ENCODE data around the gene LTB4R2.

Gene LTB4R2

GRCh38 chr14:24268225-24268624 lies 41.7 kb upstream of the LTB4R2 start:
- Histone ChIP-seq H3K36me3 (ENCODE audit: control insufficient read depth, insufficient read depth, low read length) (peaks cover 4% of the 10 kb centered on the region; the same call in 1 of the 2 replicates), H3K9me3 (ENCODE audit: control insufficient read depth, insufficient read depth, low read length) (no peaks in the 10 kb centered on the region), H3K27me3 (ENCODE audit: control insufficient read depth, insufficient read depth, low read length) (no peaks in the 10 kb centered on the region), H3K4me1 (ENCODE audit: control insufficient read depth, insufficient read depth, low read length) (no peaks in the 10 kb centered on the region), H3K4me3 (ENCODE audit: low read length) (no peak overlapping the region), H3K27ac (ENCODE audit: low read length) (no peak overlapping the region)
- WGBS (ENCODE audit: insufficient coverage, insufficient read length) = no CpG with 5 or more reads among the region's 9 CpGs
- no peak for DNase-seq (ENCODE audit: low read depth, low spot score)

- Histone ChIP-seq H3K4me1 (ENCODE audit: control insufficient read depth, insufficient read depth, low read length) (no peaks in the 10 kb centered on the region), H3K36me3 (ENCODE audit: control insufficient read depth, insufficient read depth, low read length) (peaks cover 4% of the 10 kb centered on the region; the same call in 1 of the 2 replicates), H3K9me3 (ENCODE audit: control insufficient read depth, insufficient read depth, low read length) (no peaks in the 10 kb centered on the region), H3K27ac (ENCODE audit: low read length) (no peak overlapping the region), H3K4me3 (ENCODE audit: low read length) (no peak overlapping the region), H3K27me3 (ENCODE audit: control insufficient read depth, insufficient read depth, low read length) (no peaks in the 10 kb centered on the region)
- WGBS (ENCODE audit: insufficient coverage, insufficient read length) = no CpG with 5 or more reads among the region's 8 CpGs
- no peak for DNase-seq (ENCODE audit: low read depth, low spot score)
Observed at GRCh38 chr14:24269368-24269767, 40.6 kb upstream of the LTB4R2 start.

- Histone ChIP-seq H3K36me3 (ENCODE audit: control insufficient read depth, insufficient read depth, low read length) (peaks cover 4% of the 10 kb centered on the region; the same call in 1 of the 2 replicates), H3K27me3 (ENCODE audit: control insufficient read depth, insufficient read depth, low read length) (no peaks in the 10 kb centered on the region), H3K4me1 (ENCODE audit: control insufficient read depth, insufficient read depth, low read length) (no peaks in the 10 kb centered on the region), H3K4me3 (ENCODE audit: low read length) (no peak overlapping the region), H3K9me3 (ENCODE audit: control insufficient read depth, insufficient read depth, low read length) (no peaks in the 10 kb centered on the region), H3K27ac (ENCODE audit: low read length) (no peak overlapping the region)
- no CpG with 5 or more reads among the region's 14 CpGs for WGBS (ENCODE audit: insufficient coverage, insufficient read length)
- no peak for DNase-seq (ENCODE audit: low read depth, low spot score)
Observed at GRCh38 chr14:24269910-24270536, 39.9 kb upstream of the LTB4R2 start.

- no peak for DNase-seq (ENCODE audit: low read depth, low spot score)
- no CpG with 5 or more reads among the region's 13 CpGs for WGBS (ENCODE audit: insufficient coverage, insufficient read length)
- H3K27me3 ChIP-seq (ENCODE audit: control insufficient read depth, insufficient read depth, low read length) = no peaks in the 10 kb centered on the region
- peak overlapping the region; percentile 63; the same call in 1 of the 2 replicates for H3K4me3 ChIP-seq (ENCODE audit: low read length)
- no peak overlapping the region for H3K27ac ChIP-seq (ENCODE audit: low read length)
- H3K9me3 ChIP-seq (ENCODE audit: control insufficient read depth, insufficient read depth, low read length) = no peaks in the 10 kb centered on the region
- H3K36me3 ChIP-seq (ENCODE audit: control insufficient read depth, insufficient read depth, low read length) = peaks cover 4% of the 10 kb centered on the region; the same call in 1 of the 2 replicates
- no peaks in the 10 kb centered on the region for H3K4me1 ChIP-seq (ENCODE audit: control insufficient read depth, insufficient read depth, low read length)
Observed at GRCh38 chr14:24270537-24271133, 39.3 kb upstream of the LTB4R2 start.

- WGBS (ENCODE audit: insufficient coverage, insufficient read length) = no CpG with 5 or more reads among the region's 61 CpGs
- H3K36me3 ChIP-seq (ENCODE audit: control insufficient read depth, insufficient read depth, low read length) = peaks cover 4% of the 10 kb centered on the region; the same call in 1 of the 2 replicates
- H3K4me3 ChIP-seq (ENCODE audit: low read length) = peak within 1 kb of the TSS; percentile 63; the same call in 1 of the 2 replicates
- no peaks in the 10 kb centered on the region for H3K27me3 ChIP-seq (ENCODE audit: control insufficient read depth, insufficient read depth, low read length)
- H3K9me3 ChIP-seq (ENCODE audit: control insufficient read depth, insufficient read depth, low read length) = no peaks in the 10 kb centered on the region
- peak; percentile 87 for DNase-seq (ENCODE audit: low read depth, low spot score)
- H3K27ac ChIP-seq (ENCODE audit: low read length) = no peak within 1 kb of the TSS
- no peaks in the 10 kb centered on the region for H3K4me1 ChIP-seq (ENCODE audit: control insufficient read depth, insufficient read depth, low read length)
Observed at GRCh38 chr14:24271134-24271833, 38.7 kb upstream of the LTB4R2 start, which contains the start of gene RABGGTA. Gene RABGGTA (minus strand): TSS chr14:24271597. CDS start chr14:24271115, 482 bp downstream.

- Histone ChIP-seq H3K9me3 (ENCODE audit: control insufficient read depth, insufficient read depth, low read length) (no peaks in the 10 kb centered on the region), H3K4me1 (ENCODE audit: control insufficient read depth, insufficient read depth, low read length) (no peaks in the 10 kb centered on the region), H3K27ac (ENCODE audit: low read length) (no peak overlapping the region), H3K27me3 (ENCODE audit: control insufficient read depth, insufficient read depth, low read length) (no peaks in the 10 kb centered on the region), H3K36me3 (ENCODE audit: control insufficient read depth, insufficient read depth, low read length) (no peaks in the 10 kb centered on the region; the same call in 1 of the 2 replicates), H3K4me3 (ENCODE audit: low read length) (peak overlapping the region; percentile 21; the same call in 1 of the 2 replicates)
- no CpG with 5 or more reads among the region's 3 CpGs for WGBS (ENCODE audit: insufficient coverage, insufficient read length)
- DNase-seq (ENCODE audit: low read depth, low spot score) = no peak
Observed at GRCh38 chr14:24271834-24272263, 38.1 kb upstream of the LTB4R2 start.

- WGBS (ENCODE audit: insufficient coverage, insufficient read length) = no CpG with 5 or more reads among the region's 2 CpGs
- no peak for DNase-seq (ENCODE audit: low read depth, low spot score)
- no peak overlapping the region for H3K27ac ChIP-seq (ENCODE audit: low read length)
- H3K4me1 ChIP-seq (ENCODE audit: control insufficient read depth, insufficient read depth, low read length) = no peaks in the 10 kb centered on the region
- no peaks in the 10 kb centered on the region for H3K27me3 ChIP-seq (ENCODE audit: control insufficient read depth, insufficient read depth, low read length)
- no peaks in the 10 kb centered on the region; the same call in 1 of the 2 replicates for H3K36me3 ChIP-seq (ENCODE audit: control insufficient read depth, insufficient read depth, low read length)
- no peaks in the 10 kb centered on the region for H3K9me3 ChIP-seq (ENCODE audit: control insufficient read depth, insufficient read depth, low read length)
- H3K4me3 ChIP-seq (ENCODE audit: low read length) = no peak overlapping the region
Observed at GRCh38 chr14:24272467-24272866, 37.5 kb upstream of the LTB4R2 start.

GRCh38 chr14:24273422-24273998 lies 36.4 kb upstream of the LTB4R2 start:
- Histone ChIP-seq H3K27ac (ENCODE audit: low read length) (no peak overlapping the region), H3K36me3 (ENCODE audit: control insufficient read depth, insufficient read depth, low read length) (no peaks in the 10 kb centered on the region; the same call in 1 of the 2 replicates), H3K4me3 (ENCODE audit: low read length) (no peak overlapping the region), H3K4me1 (ENCODE audit: control insufficient read depth, insufficient read depth, low read length) (no peaks in the 10 kb centered on the region), H3K27me3 (ENCODE audit: control insufficient read depth, insufficient read depth, low read length) (no peaks in the 10 kb centered on the region), H3K9me3 (ENCODE audit: control insufficient read depth, insufficient read depth, low read length) (no peaks in the 10 kb centered on the region)
- WGBS (ENCODE audit: insufficient coverage, insufficient read length) = no CpG with 5 or more reads among the region's 3 CpGs
- DNase-seq (ENCODE audit: low read depth, low spot score) = no peak

- no peak overlapping the region for H3K4me3 ChIP-seq (ENCODE audit: low read length)
- WGBS (ENCODE audit: insufficient coverage, insufficient read length) = no CpG with 5 or more reads among the region's 3 CpGs
- no peaks in the 10 kb centered on the region for H3K9me3 ChIP-seq (ENCODE audit: control insufficient read depth, insufficient read depth, low read length)
- H3K27me3 ChIP-seq (ENCODE audit: control insufficient read depth, insufficient read depth, low read length) = no peaks in the 10 kb centered on the region
- no peak for DNase-seq (ENCODE audit: low read depth, low spot score)
- H3K27ac ChIP-seq (ENCODE audit: low read length) = no peak overlapping the region
- H3K4me1 ChIP-seq (ENCODE audit: control insufficient read depth, insufficient read depth, low read length) = no peaks in the 10 kb centered on the region
- H3K36me3 ChIP-seq (ENCODE audit: control insufficient read depth, insufficient read depth, low read length) = no peaks in the 10 kb centered on the region; the same call in 1 of the 2 replicates
Observed at GRCh38 chr14:24274101-24274543, 35.8 kb upstream of the LTB4R2 start.

- no peaks in the 10 kb centered on the region for H3K9me3 ChIP-seq (ENCODE audit: control insufficient read depth, insufficient read depth, low read length)
- no peaks in the 10 kb centered on the region; the same call in 1 of the 2 replicates for H3K36me3 ChIP-seq (ENCODE audit: control insufficient read depth, insufficient read depth, low read length)
- H3K27me3 ChIP-seq (ENCODE audit: control insufficient read depth, insufficient read depth, low read length) = no peaks in the 10 kb centered on the region
- no peak overlapping the region for H3K27ac ChIP-seq (ENCODE audit: low read length)
- no peaks in the 10 kb centered on the region for H3K4me1 ChIP-seq (ENCODE audit: control insufficient read depth, insufficient read depth, low read length)
- no peak for DNase-seq (ENCODE audit: low read depth, low spot score)
- no CpG with 5 or more reads among the region's 6 CpGs for WGBS (ENCODE audit: insufficient coverage, insufficient read length)
- no peak overlapping the region for H3K4me3 ChIP-seq (ENCODE audit: low read length)
Observed at GRCh38 chr14:24277071-24277470, 32.9 kb upstream of the LTB4R2 start.
